GM18868 (cell line): ENCODE data around the gene THTPA.
A peak's percentile ranks its signal among the peaks of the same experiment; 100 is the strongest.

Experiments used
- ATAC-seq: cut with Tn5 transposase; IDR thresholded peaks from one replicate; pipeline ENCODE4 v1.9.1; 2021; ENCODE audit warnings: mild to moderate bottlenecking, moderate library complexity; ENCODE audit not compliant: unreplicated experiment

The THTPA gene

GRCh38 chr14:23566778-23567185 is 10.7 kb downstream of the THTPA start:
- no peak for ATAC-seq

- ATAC-seq, result peak; percentile 90
Observed at GRCh38 chr14:23567186-23568020, 11.3 kb downstream of the THTPA start, which contains the start of gene AP1G2. AP1G2 (minus strand) TSS chr14:23567791; CDS start chr14:23567314, 477 bp downstream.

GRCh38 chr14:23568021-23568599 is 12.0 kb downstream of the THTPA start:
- ATAC-seq, result no peak

DNA sequence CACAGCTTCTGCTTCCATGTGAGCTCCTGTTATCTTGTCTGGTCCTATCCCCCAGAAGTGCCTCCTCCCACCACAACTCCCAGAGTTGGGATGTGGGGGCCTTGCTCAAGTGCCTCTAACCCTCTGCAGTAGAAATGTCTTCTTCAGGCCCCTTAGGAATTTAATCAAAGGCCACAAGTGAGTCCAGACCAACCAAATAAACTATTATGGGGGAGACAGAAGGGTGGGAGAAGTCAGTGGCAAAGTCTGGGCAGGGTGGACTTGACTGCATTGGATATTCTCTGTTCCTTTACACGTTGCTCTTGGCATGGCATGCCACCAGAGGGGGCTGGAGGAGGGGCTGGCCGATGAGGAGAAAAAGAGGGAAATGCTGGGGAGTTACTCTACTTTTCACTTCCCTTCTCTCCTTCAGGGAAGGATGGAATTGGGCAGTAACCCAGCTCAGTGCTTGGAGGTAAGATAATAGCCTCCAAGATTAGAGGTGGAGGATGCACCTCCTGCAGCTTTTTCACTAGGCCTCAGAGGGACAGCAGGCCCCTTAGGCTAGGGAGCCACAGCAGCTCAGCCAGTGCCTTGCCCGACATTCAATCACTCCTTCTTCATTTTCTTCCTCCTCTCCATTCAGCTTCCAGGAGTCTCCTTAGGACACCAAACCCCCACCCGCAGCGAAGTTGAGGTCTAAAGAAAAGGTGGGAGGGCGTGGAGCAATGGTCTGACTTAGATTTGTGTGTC is 12.7 kb downstream of the THTPA start:
- peak; percentile 26 for ATAC-seq

DNA sequence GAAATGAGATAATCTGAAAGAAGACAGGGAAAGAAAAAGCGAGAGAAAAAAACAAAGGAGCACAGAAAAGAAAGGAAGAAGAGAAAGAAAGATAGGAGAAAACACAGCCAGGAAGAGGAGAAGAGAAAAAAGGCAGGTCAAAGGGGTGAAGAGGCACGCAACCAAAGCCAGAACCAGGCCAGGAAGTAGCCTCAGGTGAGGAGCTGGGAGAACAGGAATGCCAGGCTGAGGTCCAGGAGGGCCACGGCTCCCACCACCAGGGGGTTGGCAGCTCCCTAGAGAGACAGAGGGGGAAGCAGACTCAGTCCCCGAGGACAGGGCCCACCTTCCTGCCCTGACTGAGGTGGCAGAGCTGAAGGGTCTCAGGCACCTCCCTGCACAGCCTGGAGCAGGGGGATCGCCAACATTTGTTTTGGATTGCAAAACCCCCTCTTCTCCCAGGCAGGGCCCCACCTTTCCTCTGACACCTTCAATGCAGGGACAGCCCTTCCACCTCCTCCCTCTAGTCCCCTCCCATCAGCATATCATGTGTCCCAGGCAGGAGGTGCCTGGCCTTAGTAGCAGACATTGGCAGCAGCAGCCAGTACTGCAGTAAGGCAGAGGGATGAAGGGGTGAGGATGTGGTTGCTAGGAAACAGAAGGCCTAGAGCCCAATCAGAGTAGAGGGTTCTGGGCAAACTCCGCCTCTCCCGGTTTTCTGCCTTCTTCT is 13.5 kb downstream of the THTPA start:
- no peak for ATAC-seq

GRCh38 chr14:23570806-23571483 is 14.9 kb downstream of the THTPA start:
- ATAC-seq, result no peak

- no peak for ATAC-seq
Observed at GRCh38 chr14:23571701-23572523, 15.8 kb downstream of the THTPA start.

DNA sequence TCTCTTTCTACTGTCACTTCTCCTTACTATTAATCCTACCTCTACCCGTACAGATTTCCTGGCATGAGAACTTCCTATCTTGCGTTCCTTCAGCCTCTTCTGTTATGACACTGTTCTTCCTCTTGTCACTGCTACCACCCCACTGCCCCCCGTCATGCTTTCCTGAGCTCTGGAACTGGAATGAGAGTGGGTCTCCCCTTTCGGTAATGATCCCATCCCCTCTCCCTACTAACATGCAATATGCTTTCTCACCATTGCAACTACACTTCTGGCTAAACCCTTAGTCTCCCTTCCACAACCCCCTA is 16.4 kb downstream of the THTPA start:
- no peak for ATAC-seq

DNA sequence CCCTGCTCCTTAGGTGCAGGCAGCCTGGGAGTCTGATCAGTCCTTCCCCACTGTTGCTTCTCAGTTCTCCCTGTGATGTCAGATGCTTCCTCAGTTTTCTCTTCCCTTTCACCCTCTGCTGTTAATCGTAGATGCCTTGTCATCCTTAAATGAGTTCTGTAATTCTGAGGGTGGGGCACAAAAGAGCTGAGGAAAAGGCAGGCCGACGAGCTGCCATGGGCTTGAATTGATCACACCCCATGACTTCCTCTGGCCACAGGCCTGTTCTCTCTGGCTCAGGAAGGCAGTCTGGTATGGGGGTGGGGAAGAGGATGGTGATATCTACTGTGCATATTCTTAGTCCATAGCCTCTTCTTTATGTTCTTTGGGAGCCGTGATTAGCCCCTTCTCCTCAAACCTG is 16.8 kb downstream of the THTPA start:
- no peak for ATAC-seq

DNA sequence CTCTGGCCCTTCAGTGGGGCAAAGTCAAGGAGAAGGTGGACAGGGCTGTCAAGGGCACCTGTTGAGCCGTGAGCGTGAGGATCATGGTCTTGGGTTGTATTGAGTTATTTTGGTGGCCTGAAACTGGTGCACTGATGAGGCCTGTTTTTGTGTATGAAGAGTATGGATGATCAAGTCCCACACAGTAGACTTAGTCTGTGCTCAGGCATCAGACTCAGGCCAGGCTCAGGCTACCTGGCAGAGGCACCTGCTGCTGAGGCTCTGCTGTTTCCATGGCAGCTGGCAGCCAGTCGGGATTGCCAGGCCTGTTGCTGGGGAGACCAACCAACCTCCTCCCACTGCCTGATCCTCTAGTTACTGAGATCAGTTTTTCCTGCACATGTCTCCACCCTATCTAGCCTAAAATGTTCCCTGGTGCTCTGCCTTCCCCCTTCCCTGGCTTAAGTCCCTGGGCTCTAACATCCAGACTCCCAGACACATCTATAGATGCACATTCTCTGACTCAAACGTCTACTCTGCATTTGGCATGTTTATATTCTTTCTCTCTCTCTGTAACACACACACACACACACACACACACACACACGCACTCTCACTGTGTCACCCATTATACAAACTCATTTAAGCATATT is 17.4 kb downstream of the THTPA start:
- no peak for ATAC-seq

DNA sequence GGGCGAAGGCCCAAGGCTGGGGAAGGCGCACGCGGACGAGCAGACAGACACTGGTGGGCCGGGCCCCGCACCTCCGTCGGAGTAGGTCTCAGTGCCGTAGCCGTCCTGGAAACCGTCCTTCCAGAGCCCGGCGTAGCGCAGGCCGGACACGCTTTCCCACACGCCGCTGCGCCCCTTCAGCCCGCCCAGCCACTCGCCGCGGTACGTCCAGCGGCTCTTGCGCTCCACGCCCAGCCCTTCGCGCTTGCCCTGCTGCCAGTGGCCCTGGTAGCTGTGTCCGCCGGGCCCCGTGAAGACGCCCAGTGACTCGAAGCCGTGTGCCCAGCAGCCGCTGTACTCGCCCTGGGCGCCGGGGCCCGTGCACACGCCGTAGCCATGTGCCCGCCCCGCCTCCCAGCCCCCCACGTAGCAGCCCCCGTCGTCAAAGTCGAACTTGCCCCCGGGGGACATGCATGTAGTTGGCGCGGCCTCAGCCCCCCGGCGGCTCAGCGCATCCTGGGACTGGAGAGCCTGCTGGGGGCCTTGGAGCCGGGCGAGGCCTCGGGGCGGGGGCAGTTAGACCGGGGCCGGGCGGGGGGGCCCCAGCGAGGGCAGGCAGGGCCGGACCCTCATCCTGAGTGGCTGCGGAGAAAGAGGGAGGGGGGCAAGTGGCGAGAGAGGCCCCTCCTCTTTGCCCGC is 21.1 kb downstream of the THTPA start:
- ATAC-seq, result no peak

- no peak for ATAC-seq
Observed at GRCh38 chr14:23577710-23578392, 21.8 kb downstream of the THTPA start.

DNA sequence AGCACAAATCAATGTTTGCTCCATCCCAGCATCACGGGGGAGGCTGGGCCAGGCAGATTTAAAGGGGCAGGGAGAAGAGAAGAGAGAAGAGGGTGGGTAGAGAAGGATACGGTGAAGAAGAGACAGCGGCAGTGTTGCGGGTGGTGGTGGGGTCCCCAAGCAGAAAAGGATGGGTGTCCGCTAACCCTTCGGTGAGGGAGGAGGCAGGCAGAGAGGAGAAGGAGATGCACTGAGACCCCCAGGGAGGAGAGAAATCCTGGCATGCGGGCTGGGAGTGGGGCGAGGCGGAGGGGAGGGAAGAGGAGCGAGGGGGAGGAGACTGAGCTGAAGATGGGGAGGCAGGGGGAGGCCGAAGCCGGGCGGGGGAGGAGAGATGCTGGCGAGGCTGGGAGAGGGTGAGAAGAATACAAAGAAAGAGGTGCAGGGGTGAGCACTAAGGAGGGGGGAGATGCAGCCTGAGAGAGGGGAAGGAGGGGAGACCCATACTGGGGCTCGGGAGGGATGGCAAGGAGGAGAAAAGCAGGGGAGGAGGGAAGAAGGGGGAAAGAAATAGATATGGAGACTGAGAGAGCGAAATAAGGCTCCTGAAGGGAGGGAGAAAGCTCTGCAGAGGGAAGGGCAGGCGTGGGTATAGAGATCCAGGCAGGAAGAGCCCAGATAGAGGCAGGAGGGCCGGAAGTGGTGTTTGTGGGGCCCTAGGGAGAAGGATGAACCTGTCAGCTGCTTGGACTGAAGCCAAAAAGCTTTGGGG is 22.7 kb downstream of the THTPA start, which contains the start of gene JPH4:
JPH4 (minus strand) TSS at position 231 of the 751 bp plus-strand sequence. CDS start 1,337 bp downstream, outside the sequence.
- ATAC-seq, result no peak

DNA sequence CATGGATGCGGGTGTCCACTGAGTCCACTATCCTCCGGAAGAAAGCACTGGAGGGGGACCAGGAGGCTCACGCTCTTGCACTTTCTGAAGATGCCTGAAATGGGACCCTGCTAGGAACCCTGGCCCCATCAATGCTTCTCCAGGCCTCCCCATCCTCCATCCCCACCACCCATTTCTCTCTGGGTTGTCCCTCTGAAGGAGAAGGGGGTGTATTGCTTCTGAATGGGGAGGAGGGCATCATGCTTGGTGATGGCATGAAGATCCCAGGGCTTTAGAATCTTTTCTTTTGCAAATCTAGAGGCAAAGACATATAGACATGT is 23.2 kb downstream of the THTPA start:
- no peak for ATAC-seq

DNA sequence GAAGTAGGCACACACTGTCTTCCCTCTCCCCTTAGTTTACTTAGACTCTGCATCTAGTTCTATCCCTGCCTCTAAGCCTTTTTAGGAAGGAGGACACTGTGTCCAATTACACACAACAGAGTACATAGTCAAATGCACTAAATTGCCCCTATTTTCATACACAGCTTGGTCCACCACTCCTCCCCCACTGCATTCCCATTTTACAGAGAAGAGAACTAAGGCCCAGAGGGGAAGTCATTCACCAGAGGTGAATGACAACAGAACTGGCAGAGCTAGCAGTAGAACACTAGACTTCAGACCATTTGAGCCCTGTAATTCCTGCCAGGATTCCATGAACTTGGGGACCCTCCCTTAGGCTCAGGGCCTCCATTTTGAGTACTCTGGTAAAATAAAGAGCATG is 23.7 kb downstream of the THTPA start:
- ATAC-seq, result no peak

DNA sequence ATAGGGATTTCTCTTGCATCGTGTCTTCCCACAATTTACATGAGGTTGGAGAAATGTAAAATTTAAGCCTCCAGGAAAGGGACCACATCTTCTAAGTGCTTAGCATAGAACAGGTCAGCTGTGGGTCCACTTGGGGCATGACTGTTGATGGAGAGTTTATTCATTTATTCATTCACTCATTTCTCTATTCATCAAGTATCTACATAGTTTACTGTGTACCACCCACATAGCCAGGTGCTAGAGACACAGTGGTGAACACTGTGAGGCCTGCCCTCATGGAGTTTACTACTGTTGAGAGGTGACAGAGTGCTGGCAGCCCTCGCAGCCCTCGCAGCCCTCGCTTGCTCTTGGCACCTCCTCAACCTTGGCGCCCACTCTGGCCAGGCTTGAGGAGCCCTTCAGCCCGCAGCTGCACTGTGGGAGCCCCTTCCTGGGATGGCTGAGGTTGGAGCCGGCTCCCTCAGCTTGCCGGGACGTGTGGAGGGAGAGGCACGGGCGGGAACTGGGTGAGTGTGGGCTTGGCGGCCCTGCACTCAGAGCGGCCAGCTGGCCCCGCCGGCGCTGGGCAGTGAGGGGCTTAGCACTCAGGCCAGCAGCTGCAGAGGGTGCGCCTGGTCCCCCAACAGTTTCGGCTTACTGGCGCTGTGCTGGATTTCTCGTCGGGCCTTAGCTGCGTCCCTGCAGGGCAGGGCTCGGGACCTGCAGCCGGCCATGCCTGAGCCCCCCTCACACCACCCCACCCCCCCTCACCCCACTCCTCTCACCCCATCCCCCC is 24.3 kb downstream of the THTPA start:
- ATAC-seq, result no peak

DNA sequence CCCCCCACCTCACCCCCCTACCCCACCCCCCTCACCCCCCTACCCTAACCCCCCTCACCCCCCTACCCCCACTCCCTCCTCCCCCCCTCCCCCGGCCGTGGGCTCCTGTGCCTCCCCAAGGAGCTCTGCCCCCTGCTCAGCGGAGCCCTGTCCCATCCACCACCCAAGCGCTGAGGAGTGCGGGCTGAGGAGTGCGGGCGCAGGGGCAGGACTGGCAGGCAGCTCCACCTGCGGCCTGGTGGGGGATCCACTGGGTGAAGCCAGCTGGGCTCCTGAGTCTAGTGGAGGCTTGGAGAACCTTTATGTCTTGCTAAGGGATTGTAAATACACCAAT is 24.8 kb downstream of the THTPA start:
- no peak for ATAC-seq
